ENCODE measurements around the gene NRXN3.

GRCh38 chr14:79805636-79806035 lies 1635.5 kb downstream of the NRXN3 start:
- TF ChIP-seq POLR2A (IDR thresholded peaks at IDR 0.05): no peak
- TF ChIP-seq, protein P1, sequence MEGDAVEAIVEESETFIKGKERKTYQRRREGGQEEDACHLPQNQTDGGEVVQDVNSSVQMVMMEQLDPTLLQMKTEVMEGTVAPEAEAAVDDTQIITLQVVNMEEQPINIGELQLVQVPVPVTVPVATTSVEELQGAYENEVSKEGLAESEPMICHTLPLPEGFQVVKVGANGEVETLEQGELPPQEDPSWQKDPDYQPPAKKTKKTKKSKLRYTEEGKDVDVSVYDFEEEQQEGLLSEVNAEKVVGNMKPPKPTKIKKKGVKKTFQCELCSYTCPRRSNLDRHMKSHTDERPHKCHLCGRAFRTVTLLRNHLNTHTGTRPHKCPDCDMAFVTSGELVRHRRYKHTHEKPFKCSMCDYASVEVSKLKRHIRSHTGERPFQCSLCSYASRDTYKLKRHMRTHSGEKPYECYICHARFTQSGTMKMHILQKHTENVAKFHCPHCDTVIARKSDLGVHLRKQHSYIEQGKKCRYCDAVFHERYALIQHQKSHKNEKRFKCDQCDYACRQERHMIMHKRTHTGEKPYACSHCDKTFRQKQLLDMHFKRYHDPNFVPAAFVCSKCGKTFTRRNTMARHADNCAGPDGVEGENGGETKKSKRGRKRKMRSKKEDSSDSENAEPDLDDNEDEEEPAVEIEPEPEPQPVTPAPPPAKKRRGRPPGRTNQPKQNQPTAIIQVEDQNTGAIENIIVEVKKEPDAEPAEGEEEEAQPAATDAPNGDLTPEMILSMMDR (IDR thresholded peaks at IDR 0.05): no peak
